ENCODE results near the gene MLLT10.
"Not testable (repeated sequence)": the region's sequence is repeated elsewhere in the genome, so short reads cannot be mapped to it uniquely, and the experiment has no call there.

MLLT10 gene

DNA sequence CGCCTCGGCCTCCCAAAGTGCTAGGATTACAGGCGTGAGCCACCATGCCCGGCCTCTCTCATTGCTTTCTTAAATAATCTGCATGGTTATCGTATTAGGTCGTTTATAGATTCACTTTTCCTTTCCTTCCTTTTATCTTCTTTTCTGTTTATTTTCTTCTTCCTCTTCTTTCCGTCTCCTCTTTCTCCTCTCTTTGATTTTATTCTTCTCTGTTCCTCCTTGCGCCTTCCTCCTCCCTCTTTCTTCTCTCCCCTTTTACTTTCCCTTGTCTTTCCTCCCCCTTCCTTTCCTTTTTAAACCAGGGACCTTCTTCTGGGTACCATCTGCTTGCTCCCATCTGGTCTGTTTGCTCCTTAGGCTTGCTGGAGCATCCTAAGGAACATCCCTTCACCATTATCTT, 18.6 kb downstream of the MLLT10 start:
- no peak overlapping the region for H3K4me3 ChIP-seq (ENCODE audit: low read length in 2 of 2)
- H3K9ac ChIP-seq (ENCODE audit: low read length in 2 of 2): no peak overlapping the region
- H3K36me3 ChIP-seq (ENCODE audit: control insufficient read depth in 2 of 2, insufficient read depth in 2 of 2, low read length in 2 of 2): peaks cover 8 to 15% of the 10 kb centered on the region in 2 donors
- H3K4me1 ChIP-seq (ENCODE audit: control insufficient read depth, insufficient read depth, low read length): no peaks in the 10 kb centered on the region
- H3K9me3 ChIP-seq (ENCODE audit: control insufficient read depth in 2 of 2, low read length in 2 of 2): no peaks in the 10 kb centered on the region
- no peak overlapping the region for H3K27ac ChIP-seq (ENCODE audit: low read length)
- H3K27me3 ChIP-seq (ENCODE audit: control insufficient read depth in 1 of 2, insufficient read depth in 2 of 2, low read length in 2 of 2): no peaks in the 10 kb centered on the region

DNA sequence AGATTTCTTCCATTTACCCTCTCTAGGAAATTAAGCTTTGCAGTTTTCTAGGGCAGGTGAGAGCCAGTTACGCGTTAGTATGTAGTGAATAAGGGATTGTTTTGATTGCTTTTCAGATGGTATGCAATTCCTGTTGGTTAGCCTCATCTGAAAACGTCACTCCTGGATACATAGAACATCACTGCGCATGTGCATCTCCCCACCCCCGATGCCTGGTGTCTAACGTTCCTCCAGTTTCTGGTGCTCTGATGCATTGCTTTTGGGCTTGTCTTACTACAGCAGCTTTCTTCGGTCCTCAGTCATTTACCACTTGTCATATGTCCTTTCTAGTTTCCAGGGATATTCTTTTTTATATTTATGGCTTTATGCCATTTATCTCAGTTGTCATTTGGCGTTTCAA, 22.5 kb downstream of the MLLT10 start:
- Histone ChIP-seq H3K4me1 (ENCODE audit: control insufficient read depth, insufficient read depth, low read length) (no peaks in the 10 kb centered on the region), H3K36me3 (ENCODE audit: control insufficient read depth in 2 of 2, insufficient read depth in 2 of 2, low read length in 2 of 2) (peaks cover 17 to 18% of the 10 kb centered on the region in 2 donors), H3K9ac (ENCODE audit: low read length in 2 of 2) (no peak overlapping the region), H3K4me3 (ENCODE audit: low read length in 2 of 2) (no peak overlapping the region), H3K27ac (ENCODE audit: low read length) (no peak overlapping the region), H3K27me3 (ENCODE audit: control insufficient read depth in 1 of 2, insufficient read depth in 2 of 2, low read length in 2 of 2) (no peaks in the 10 kb centered on the region), H3K9me3 (ENCODE audit: control insufficient read depth in 2 of 2, low read length in 2 of 2) (no peaks in the 10 kb centered on the region)

DNA sequence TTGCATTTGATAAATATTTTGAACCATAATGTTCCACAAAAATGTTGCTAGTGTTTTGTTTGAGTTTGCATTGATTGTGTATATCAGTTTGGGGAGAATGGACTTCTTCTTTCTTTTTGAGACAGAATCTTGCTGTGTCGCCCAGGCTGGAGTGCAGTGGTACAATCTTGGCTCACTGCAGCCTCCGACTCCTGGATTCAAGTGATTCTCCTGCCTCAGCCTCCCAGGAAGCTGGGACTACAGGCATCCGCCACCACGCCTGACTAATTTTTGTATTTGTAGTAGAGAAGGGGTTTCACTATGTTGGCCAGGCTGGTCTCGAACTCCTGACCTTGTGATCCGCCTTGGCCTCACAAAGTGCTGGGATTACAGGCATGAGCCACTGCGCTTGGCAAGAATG, 25.0 kb downstream of the MLLT10 start:
- not testable (repeated sequence) for H3K9ac ChIP-seq (ENCODE audit: low read length in 2 of 2); H3K27me3 ChIP-seq (ENCODE audit: control insufficient read depth in 1 of 2, insufficient read depth in 2 of 2, low read length in 2 of 2); H3K4me1 ChIP-seq (ENCODE audit: control insufficient read depth, insufficient read depth, low read length); H3K4me3 ChIP-seq (ENCODE audit: low read length in 2 of 2); H3K27ac ChIP-seq (ENCODE audit: low read length); H3K9me3 ChIP-seq (ENCODE audit: control insufficient read depth in 2 of 2, low read length in 2 of 2)
- H3K36me3 ChIP-seq (ENCODE audit: control insufficient read depth in 2 of 2, insufficient read depth in 2 of 2, low read length in 2 of 2): peaks cover 13 to 14% of the 10 kb centered on the region in 2 donors

DNA sequence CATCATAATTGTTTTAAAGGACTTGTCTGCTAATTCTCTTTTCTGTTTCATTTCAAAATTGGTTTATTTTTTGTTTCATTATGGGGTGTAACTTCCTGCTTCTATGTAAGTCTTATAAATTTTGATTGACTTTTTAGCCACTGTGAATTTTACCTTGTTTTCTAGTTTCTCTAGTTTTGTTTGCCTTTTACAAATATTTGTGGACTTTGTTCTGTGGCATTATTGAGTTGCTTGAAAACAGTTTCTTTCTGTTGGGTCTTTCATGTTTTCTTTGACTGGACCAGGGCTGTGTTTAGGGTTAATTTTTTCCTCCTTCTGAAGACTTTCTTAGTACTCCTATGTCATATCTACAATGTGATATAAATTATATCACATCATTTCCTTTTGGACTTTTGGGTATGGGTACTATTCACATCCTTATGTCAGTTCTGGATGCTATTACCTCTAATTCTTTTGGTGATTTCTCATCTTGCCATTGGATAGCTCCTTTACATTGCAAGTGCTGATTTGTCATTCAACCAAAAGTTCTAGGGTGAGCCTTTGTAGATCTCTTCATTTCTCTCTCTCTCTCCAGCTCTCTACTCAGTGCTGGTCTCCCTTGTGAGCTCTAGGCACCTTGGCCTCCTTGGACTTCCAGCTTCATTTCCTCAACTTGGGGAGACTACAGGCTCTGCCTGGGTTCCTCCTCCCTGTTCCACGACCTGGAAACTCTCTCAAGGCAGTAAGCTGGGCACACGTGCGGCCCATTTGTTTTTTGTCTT, 36.9 kb downstream of the MLLT10 start:
- H3K27ac ChIP-seq (ENCODE audit: low read length): no peak overlapping the region
- H3K9ac ChIP-seq (ENCODE audit: low read length in 2 of 2): no peak overlapping the region
- H3K9me3 ChIP-seq (ENCODE audit: control insufficient read depth in 2 of 2, low read length in 2 of 2): no peaks in the 10 kb centered on the region
- H3K4me1 ChIP-seq (ENCODE audit: control insufficient read depth, insufficient read depth, low read length): peaks cover 4% of the 10 kb centered on the region
- no peak overlapping the region for H3K4me3 ChIP-seq (ENCODE audit: low read length in 2 of 2)
- H3K36me3 ChIP-seq (ENCODE audit: control insufficient read depth in 2 of 2, insufficient read depth in 2 of 2, low read length in 2 of 2): no peaks in the 10 kb centered on the region
- H3K27me3 ChIP-seq (ENCODE audit: control insufficient read depth in 1 of 2, insufficient read depth in 2 of 2, low read length in 2 of 2): no peaks in the 10 kb centered on the region

DNA sequence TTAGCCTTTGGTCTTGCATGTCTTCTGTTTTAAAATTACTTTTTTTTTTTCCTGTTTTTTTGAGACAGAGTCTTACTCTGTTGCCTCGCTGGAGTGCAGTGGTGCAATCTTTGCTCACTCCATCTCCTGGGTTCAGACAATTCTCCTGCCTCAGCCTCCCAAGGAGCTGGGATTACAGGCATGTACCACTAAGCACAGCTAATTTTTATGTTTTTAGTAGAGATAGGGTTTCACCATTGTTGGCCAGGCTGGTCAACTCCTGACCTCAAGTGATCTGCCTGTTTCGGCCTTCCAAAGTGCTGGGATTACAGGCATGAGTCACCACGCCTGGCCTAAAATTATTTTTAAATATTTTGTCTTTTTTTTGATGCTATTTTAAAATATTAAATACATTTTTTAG, 38.5 kb downstream of the MLLT10 start:
- no peak overlapping the region for H3K9ac ChIP-seq (ENCODE audit: low read length in 2 of 2)
- H3K4me1 ChIP-seq (ENCODE audit: control insufficient read depth, insufficient read depth, low read length): peaks cover 4% of the 10 kb centered on the region
- H3K27me3 ChIP-seq (ENCODE audit: control insufficient read depth in 1 of 2, insufficient read depth in 2 of 2, low read length in 2 of 2): no peaks in the 10 kb centered on the region
- H3K36me3 ChIP-seq (ENCODE audit: control insufficient read depth in 2 of 2, insufficient read depth in 2 of 2, low read length in 2 of 2): no peaks in the 10 kb centered on the region
- H3K9me3 ChIP-seq (ENCODE audit: control insufficient read depth in 2 of 2, low read length in 2 of 2): no peaks in the 10 kb centered on the region
- no peak overlapping the region for H3K27ac ChIP-seq (ENCODE audit: low read length)
- H3K4me3 ChIP-seq (ENCODE audit: low read length in 2 of 2): no peak overlapping the region

DNA sequence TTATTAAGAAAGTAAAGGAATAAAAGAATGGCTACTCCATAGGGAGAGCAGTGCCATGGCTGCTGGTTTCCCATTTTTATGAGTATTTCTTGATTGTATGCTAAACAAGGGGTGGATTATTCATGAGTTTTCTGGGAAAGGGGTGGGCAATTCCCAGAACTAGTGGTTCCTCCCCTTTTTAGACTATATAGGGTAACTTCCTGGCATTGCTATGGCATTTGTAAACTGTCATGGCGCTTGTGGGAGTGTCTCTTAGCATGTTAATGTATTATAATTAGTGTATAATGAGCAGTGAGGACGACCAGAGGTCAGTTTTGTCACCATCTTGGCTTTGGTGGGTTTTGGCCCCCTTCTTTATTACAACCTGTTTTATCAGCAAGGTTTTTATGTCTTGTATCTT, 40.5 kb downstream of the MLLT10 start:
- H3K36me3 ChIP-seq (ENCODE audit: control insufficient read depth in 2 of 2, insufficient read depth in 2 of 2, low read length in 2 of 2); H3K4me1 ChIP-seq (ENCODE audit: control insufficient read depth, insufficient read depth, low read length); H3K9me3 ChIP-seq (ENCODE audit: control insufficient read depth in 2 of 2, low read length in 2 of 2); H3K27me3 ChIP-seq (ENCODE audit: control insufficient read depth in 1 of 2, insufficient read depth in 2 of 2, low read length in 2 of 2); H3K9ac ChIP-seq (ENCODE audit: low read length in 2 of 2); H3K27ac ChIP-seq (ENCODE audit: low read length); H3K4me3 ChIP-seq (ENCODE audit: low read length in 2 of 2): not testable (repeated sequence)

DNA sequence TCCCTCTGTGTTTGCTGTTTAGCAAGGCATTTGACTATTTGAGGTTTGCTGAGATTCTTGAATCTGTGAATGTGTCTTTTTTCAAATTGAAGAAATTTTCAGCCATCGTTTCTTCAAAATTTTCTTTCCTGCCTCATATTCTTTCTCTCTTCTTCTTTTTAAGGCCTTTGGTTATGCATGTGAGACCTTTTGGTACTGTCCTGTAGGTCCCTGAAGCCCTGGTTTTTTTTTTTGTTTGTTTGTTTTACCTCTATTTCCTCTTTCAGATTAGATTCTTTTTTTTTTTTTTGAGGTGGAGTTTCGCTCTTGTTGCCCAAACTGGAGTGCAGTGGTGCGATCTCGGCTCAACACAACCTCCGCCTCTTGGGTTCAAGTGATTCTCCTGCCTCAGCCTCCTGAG, 45.3 kb downstream of the MLLT10 start:
- Histone ChIP-seq H3K9me3 (ENCODE audit: control insufficient read depth in 2 of 2, low read length in 2 of 2) (no peaks in the 10 kb centered on the region), H3K4me3 (ENCODE audit: low read length in 2 of 2) (no peak overlapping the region), H3K4me1 (ENCODE audit: control insufficient read depth, insufficient read depth, low read length) (no peaks in the 10 kb centered on the region), H3K9ac (ENCODE audit: low read length in 2 of 2) (no peak overlapping the region), H3K27ac (ENCODE audit: low read length) (no peak overlapping the region), H3K36me3 (ENCODE audit: control insufficient read depth in 2 of 2, insufficient read depth in 2 of 2, low read length in 2 of 2) (no peaks in the 10 kb centered on the region), H3K27me3 (ENCODE audit: control insufficient read depth in 1 of 2, insufficient read depth in 2 of 2, low read length in 2 of 2) (no peaks in the 10 kb centered on the region)

DNA sequence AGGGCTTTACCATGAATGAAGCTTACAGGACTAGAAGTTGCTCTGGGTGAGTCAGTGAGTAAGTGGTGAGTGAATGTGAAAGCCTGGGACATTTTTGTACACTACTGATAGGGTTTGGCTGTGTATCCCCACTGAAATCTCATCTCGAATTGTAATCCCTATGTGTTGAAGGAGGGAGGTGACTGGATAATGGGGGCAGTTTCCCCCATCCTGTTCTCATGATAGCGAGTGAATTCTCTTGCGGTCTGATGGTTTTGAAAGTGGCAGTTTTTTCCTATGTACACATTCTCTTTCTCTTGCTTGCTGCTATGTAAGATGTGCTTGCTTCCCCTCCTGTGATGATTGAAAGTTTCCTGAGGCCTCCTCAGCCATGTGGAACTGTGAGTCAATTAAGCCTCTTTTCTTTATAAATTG, 47.4 kb downstream of the MLLT10 start:
- H3K36me3 ChIP-seq (ENCODE audit: control insufficient read depth in 2 of 2, insufficient read depth in 2 of 2, low read length in 2 of 2); H3K4me1 ChIP-seq (ENCODE audit: control insufficient read depth, insufficient read depth, low read length); H3K4me3 ChIP-seq (ENCODE audit: low read length in 2 of 2); H3K27ac ChIP-seq (ENCODE audit: low read length); H3K9ac ChIP-seq (ENCODE audit: low read length in 2 of 2); H3K9me3 ChIP-seq (ENCODE audit: control insufficient read depth in 2 of 2, low read length in 2 of 2); H3K27me3 ChIP-seq (ENCODE audit: control insufficient read depth in 1 of 2, insufficient read depth in 2 of 2, low read length in 2 of 2): not testable (repeated sequence)

DNA sequence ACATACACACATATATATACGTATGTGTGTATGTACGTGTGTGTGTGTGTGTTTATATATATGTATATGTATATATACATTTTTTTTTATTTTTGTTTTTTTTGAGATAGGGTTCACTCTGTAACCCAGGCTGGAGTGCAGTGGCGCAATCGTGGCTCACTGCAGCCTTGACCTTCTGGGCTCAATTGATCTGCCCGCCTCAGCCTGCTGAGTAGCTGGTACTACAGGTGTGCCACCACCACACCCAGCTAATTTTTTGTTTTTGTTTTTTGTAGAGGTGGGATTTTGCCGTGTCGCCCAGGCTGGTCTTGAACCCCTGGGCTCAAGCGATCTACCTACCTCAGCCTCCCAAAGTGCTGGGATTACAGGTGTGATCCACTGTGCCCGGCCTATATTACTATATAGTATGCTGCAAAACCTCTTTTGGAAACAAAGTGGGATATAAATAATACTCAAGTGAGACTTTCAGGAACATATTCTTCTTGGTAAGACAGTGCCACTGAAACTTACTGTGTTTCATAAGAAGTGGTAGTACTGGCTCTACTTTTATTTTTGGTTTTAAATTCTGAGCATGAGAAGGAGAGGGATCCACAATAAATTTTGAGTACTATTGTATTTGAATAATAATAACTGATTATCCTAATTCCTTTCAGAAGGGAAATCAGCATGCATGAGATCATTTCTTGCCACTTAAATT, 51.0 kb downstream of the MLLT10 start:
- no peak overlapping the region for H3K27ac ChIP-seq (ENCODE audit: low read length)
- no peak overlapping the region for H3K4me3 ChIP-seq (ENCODE audit: low read length in 2 of 2)
- no peaks in the 10 kb centered on the region for H3K9me3 ChIP-seq (ENCODE audit: control insufficient read depth in 2 of 2, low read length in 2 of 2)
- H3K4me1 ChIP-seq (ENCODE audit: control insufficient read depth, insufficient read depth, low read length): no peaks in the 10 kb centered on the region
- no peak overlapping the region for H3K9ac ChIP-seq (ENCODE audit: low read length in 2 of 2)
- H3K27me3 ChIP-seq (ENCODE audit: control insufficient read depth in 1 of 2, insufficient read depth in 2 of 2, low read length in 2 of 2): no peaks in the 10 kb centered on the region
- H3K36me3 ChIP-seq (ENCODE audit: control insufficient read depth in 2 of 2, insufficient read depth in 2 of 2, low read length in 2 of 2): no peaks in the 10 kb centered on the region

DNA sequence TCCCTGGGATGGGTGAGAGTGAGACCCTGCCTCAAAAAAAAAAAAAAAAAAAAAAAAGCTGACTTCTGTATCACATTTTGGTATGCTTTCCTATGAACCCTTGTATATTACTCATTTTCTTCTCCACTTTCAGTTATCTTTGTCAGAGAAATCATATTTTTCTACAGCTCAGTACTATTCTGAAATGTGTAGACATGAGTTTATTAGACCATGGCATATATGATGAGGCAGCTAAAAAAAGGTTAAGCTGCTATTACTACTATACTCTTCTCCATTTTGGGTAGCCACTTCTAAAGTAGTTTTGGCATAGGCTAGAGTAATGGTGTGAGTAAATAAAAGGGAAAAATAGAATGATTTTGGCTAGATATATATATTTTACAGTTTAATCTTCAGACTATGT, 53.4 kb downstream of the MLLT10 start:
- H3K36me3 ChIP-seq (ENCODE audit: control insufficient read depth in 2 of 2, insufficient read depth in 2 of 2, low read length in 2 of 2): peaks cover 0 to 3% of the 10 kb centered on the region in 2 donors
- no peaks in the 10 kb centered on the region for H3K27me3 ChIP-seq (ENCODE audit: control insufficient read depth in 1 of 2, insufficient read depth in 2 of 2, low read length in 2 of 2)
- no peaks in the 10 kb centered on the region for H3K4me1 ChIP-seq (ENCODE audit: control insufficient read depth, insufficient read depth, low read length)
- no peaks in the 10 kb centered on the region for H3K9me3 ChIP-seq (ENCODE audit: control insufficient read depth in 2 of 2, low read length in 2 of 2)
- H3K9ac ChIP-seq (ENCODE audit: low read length in 2 of 2): no peak overlapping the region
- no peak overlapping the region for H3K27ac ChIP-seq (ENCODE audit: low read length)
- no peak overlapping the region for H3K4me3 ChIP-seq (ENCODE audit: low read length in 2 of 2)

DNA sequence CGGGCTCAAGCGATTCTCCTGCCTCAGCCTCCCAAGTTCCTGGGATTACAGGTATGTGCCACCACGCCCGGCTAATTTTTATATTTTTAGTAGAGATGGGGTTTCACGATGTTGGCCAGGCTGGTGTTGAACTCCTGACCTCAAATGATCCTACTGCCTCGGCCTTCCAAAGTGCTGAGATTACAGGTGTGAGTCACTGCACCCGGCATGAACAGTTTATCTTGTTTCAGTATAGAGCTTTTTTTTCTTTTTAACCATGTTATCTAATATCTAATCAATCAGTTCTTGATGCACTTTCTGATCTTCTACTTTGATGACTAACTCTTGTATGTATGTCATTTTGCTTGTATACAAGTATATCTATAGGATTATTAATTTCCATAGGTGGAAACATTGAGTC, 54.1 kb downstream of the MLLT10 start:
- not testable (repeated sequence) for H3K9ac ChIP-seq (ENCODE audit: low read length in 2 of 2); H3K27me3 ChIP-seq (ENCODE audit: control insufficient read depth in 1 of 2, insufficient read depth in 2 of 2, low read length in 2 of 2); H3K4me1 ChIP-seq (ENCODE audit: control insufficient read depth, insufficient read depth, low read length); H3K27ac ChIP-seq (ENCODE audit: low read length); H3K36me3 ChIP-seq (ENCODE audit: control insufficient read depth in 2 of 2, insufficient read depth in 2 of 2, low read length in 2 of 2); H3K9me3 ChIP-seq (ENCODE audit: control insufficient read depth in 2 of 2, low read length in 2 of 2); H3K4me3 ChIP-seq (ENCODE audit: low read length in 2 of 2)
